Right lobe of liver (tissue), 6 donors: ENCODE measurements around the gene TMPRSS11F. TPM values are rescaled to one million over a fixed set of nuclear protein-coding genes. Genes with fewer than 3 reads are reported as not detected.
"Not testable (repeated sequence)": the region's sequence is repeated elsewhere in the genome, so short reads cannot be mapped to it uniquely, and the experiment has no call there.

Experiments
- ATAC-seq, 4 donors: fragments of 200-7000 bp; cut with Tn5 transposase; one replicate each; pipeline ENCODE4 v1.9.1; 2020; ENCODE audit warnings: mild to moderate bottlenecking in 4 of 4, moderate library complexity in 4 of 4
- DNase-seq, 3 donors: peaks; one replicate each; pipeline ENCODE4 v3.0.0-alpha.2; 2020
- H3K27ac ChIP-seq, 3 donors: fragments of 200-600 bp; one replicate each; pipeline ENCODE4 v1.8.0; 2022
- H3K27me3 ChIP-seq, 2 donors: fragments of 200-600 bp; one replicate each; pipeline ENCODE4 v1.8.0; 2022
- H3K36me3 ChIP-seq, 4 donors: fragments of 200-600 bp; sonication (generic) in 1 of 4; one replicate each; pipeline versions ENCODE4 v1.5.1 to v1.8.0; 2017 to 2022; ENCODE audit warnings: control low read depth in 1 of 4
- H3K4me1 ChIP-seq, 4 donors: fragments of 200-600 bp; sonication (generic) in 1 of 4; one replicate each; pipeline versions ENCODE4 v1.5.1 to v1.8.0; 2017 to 2022; ENCODE audit warnings: control low read depth in 1 of 4
- H3K4me3 ChIP-seq, 3 donors: fragments of 200-600 bp; one replicate each; pipeline ENCODE4 v1.8.0; 2022
- H3K9me3 ChIP-seq, 4 donors: fragments of 200-600 bp; sonication (generic) in 1 of 4; one replicate each; pipeline versions ENCODE4 v1.5.1 to v1.8.0; 2017 to 2022; ENCODE audit warnings: control low read depth in 1 of 4
- POLR2A ChIP-seq: fragments of 450-650 bp; IDR thresholded peaks from one replicate; pipeline ENCODE4 v1.6.1; 2017; ENCODE audit warnings: antibody characterized with exemption, mild to moderate bottlenecking
- WGBS: methylation state at CpG from one replicate; pipeline ENCODE4 v1.1.6; 2018; ENCODE audit warnings: low coverage, low lambda C conversion rate; ENCODE audit not compliant: insufficient coverage; ENCODE audit errors: missing lambda C conversion rate; 5-methylcytosine and 5-hydroxymethylcytosine counted together
- intact Hi-C, 2 donors: fragments of 100-400 bp; cut with DNase I; formaldehyde crosslinking; loops; one replicate each; pipeline versions ENCODE4 v1.11.2 to v1.14.1; 2022
- long read RNA-seq: library from polyadenylated mRNA; unstranded; transcript quantifications from one replicate; pipeline ENCODE4 v2.0.0, GENCODE V29; 2019
- total RNA-seq, 6 experiments: library from RNA; depleted of rRNA in 2 of 6; stranded (reverse); fragments of >200 nt in 2 of 6; fragmentation: NEBNext Ultra II Directional in 3 of 6; extraction: Animal tissue kit (Norgen Biotek cat#: 25700) in 3 of 6; gene quantifications; one replicate each; pipeline versions ENCODE4 v1.1.0 to v1.2.4, GENCODE V29; 2016 to 2023
- TF ChIP-seq, protein P1 (sequence below), 4 donors: fragments of 200-600 bp in 3 of 4; fragments of 450-650 bp in 1 of 4; IDR thresholded peaks; one replicate each; pipeline versions ENCODE4 v1.5.1 to v1.8.0; 2016 to 2022; ENCODE audit warnings: antibody characterized with exemption in 4 of 4, mild to moderate bottlenecking in 2 of 4
- donor health status: DM: no; HTN: yes; CAD: no.
- donor health status: DM: no; HTN: no; CAD: no.
- donor health status: DM: no; HTN: no; CAD: no.
- donor health status: DM: no; HTN: yes; CAD: no.
- donor health status: DM: no; HTN: yes; CAD: no.

TMPRSS11F gene
- total RNA-seq, result under 1 TPM in 1 of 6 experiments, not detected in 5; 0.12 TPM
- long read RNA-seq, result 0 reads

DNA sequence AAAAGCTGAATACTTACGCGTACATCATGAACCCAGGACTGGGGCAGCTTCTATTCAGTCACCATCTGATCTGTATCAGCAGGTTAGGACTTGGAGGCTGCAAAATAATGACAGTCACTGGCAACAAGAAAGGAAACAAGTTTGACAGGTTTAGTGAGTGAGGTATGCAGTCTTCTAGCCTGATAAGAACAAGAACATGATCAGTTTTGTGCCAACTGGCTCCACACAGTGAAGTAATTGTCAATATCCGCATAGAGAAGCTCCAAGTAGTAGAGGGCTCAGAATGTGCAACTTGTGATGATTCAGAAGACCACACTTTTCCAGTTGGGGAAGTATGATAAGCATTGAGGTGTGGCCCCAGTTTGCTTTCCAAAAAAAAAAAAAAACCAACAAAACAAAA is at the start of gene TMPRSS11F:
TSS of gene TMPRSS11F (minus strand) at position 77 of the 400 bp plus-strand sequence. CDS start at position 28, 49 bp downstream.
- DNase-seq, result no peak
- no peaks in the 10 kb centered on the region for H3K9me3 ChIP-seq
- H3K4me3 ChIP-seq, result no peak within 1 kb of the TSS
- intact Hi-C loops, result no loop called here
- no peaks in the 10 kb centered on the region for H3K36me3 ChIP-seq
- ATAC-seq, result peak in 1 of 4 donors; percentile 28
- no peak for TF ChIP-seq POLR2A
- TF ChIP-seq, protein P1, sequence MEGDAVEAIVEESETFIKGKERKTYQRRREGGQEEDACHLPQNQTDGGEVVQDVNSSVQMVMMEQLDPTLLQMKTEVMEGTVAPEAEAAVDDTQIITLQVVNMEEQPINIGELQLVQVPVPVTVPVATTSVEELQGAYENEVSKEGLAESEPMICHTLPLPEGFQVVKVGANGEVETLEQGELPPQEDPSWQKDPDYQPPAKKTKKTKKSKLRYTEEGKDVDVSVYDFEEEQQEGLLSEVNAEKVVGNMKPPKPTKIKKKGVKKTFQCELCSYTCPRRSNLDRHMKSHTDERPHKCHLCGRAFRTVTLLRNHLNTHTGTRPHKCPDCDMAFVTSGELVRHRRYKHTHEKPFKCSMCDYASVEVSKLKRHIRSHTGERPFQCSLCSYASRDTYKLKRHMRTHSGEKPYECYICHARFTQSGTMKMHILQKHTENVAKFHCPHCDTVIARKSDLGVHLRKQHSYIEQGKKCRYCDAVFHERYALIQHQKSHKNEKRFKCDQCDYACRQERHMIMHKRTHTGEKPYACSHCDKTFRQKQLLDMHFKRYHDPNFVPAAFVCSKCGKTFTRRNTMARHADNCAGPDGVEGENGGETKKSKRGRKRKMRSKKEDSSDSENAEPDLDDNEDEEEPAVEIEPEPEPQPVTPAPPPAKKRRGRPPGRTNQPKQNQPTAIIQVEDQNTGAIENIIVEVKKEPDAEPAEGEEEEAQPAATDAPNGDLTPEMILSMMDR (IDR thresholded peaks at IDR 0.05), result no peak
- H3K4me1 ChIP-seq, result no peaks in the 10 kb centered on the region
- H3K27ac ChIP-seq, result no peak within 1 kb of the TSS
- WGBS, result 39% methylated on average over 3 of the region's 3 CpGs
- no peaks in the 10 kb centered on the region for H3K27me3 ChIP-seq

DNA sequence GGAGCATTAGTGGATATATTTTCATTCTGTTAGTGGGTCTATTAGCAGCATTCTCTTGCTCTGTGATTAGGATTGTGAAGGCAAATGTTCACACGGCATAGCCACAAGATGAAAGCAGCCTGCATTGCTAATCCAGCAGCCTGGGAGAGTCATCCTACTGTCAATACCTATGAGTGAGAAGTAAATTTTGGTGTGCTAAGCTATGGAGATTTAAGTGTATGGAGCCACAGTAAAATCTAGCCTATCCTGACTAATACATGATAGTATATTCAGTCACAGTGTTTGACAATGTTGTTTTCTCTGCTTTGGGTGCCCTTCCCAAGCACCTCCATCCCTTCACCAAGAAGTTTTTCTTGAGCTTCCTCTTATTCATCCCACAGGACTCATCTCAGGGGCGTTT is 47.2 kb upstream of the TMPRSS11F start:
- Histone ChIP-seq H3K9me3 (no peaks in the 10 kb centered on the region), H3K27ac (no peak overlapping the region), H3K36me3 (no peaks in the 10 kb centered on the region), H3K4me1 (no peaks in the 10 kb centered on the region), H3K4me3 (no peak overlapping the region), H3K27me3 (no peaks in the 10 kb centered on the region)
- ATAC-seq (no peak), DNase-seq (no peak)
- no peak for TF ChIP-seq POLR2A
- TF ChIP-seq, protein P1 (IDR thresholded peaks at IDR 0.05), result no peak
- intact Hi-C loops, result no loop called here
- 56% methylated on average over 2 of the region's 2 CpGs for WGBS

DNA sequence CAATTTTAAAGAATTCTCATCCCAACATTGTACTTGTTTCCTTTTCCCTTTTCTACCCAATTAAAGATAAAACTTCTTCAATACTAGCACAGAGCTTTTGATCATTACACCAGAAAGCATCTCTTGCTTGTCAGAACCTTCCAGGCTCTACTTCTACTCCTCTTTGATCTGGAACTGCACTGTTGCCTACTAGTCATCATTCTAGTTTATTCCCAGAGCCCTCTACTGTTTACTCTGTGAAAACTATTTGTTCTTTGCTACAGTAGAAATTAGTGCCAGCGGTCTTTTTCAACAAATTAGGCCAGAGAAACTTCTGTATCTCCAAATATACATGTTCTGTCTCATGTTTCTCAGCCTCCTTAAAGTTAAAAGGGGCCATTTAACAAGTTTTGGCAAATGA is 46.8 kb upstream of the TMPRSS11F start:
- no peak for DNase-seq
- no peak overlapping the region for H3K27ac ChIP-seq
- H3K36me3 ChIP-seq, result no peaks in the 10 kb centered on the region
- intact Hi-C loops, result no loop called here
- H3K27me3 ChIP-seq, result no peaks in the 10 kb centered on the region
- H3K9me3 ChIP-seq, result no peaks in the 10 kb centered on the region
- 13% methylated on average over 1 of the region's 1 CpG for WGBS
- ATAC-seq, result no peak
- no peaks in the 10 kb centered on the region for H3K4me1 ChIP-seq
- TF ChIP-seq POLR2A, result no peak
- TF ChIP-seq, protein P1 (IDR thresholded peaks at IDR 0.05), result no peak
- no peak overlapping the region for H3K4me3 ChIP-seq

DNA sequence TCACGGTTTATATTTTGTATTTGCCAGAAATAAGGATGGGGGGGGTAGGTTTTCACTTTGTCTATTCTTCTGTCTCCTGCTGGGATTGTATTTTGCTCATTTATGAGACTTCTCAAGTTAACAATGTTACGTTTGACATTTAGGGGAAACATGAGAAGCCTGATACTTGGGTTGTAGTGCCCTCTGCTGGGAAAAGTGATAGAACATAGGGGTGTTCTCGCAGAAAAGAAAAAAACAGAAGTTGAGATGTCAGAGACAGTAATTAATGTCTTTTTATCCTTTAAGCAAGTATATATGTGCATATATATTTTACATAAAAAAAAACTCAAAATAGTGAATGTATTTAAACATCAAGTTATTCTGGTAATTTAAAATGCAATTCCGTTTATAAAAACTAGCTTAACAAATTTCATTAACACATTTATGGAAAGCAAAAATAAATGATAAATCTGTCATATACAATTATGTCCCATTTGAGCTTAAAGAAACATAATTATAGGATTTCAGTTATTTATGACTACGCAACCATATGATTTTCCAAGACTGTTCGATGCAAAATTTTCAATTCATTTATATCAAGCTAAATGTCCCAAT is 46.0 kb upstream of the TMPRSS11F start:
- no peak overlapping the region for H3K27ac ChIP-seq
- DNase-seq (no peak), ATAC-seq (peak; percentile 60 to 66 (median 63))
- intact Hi-C loops, result no loop called here
- no peaks in the 10 kb centered on the region for H3K36me3 ChIP-seq
- no peak overlapping the region for H3K4me3 ChIP-seq
- no peaks in the 10 kb centered on the region for H3K4me1 ChIP-seq
- no peaks in the 10 kb centered on the region for H3K27me3 ChIP-seq
- TF ChIP-seq, protein P1 (IDR thresholded peaks at IDR 0.05), result peak; percentile 41 to 67 (median 59)
- no peak for TF ChIP-seq POLR2A
- no peaks in the 10 kb centered on the region for H3K9me3 ChIP-seq
- WGBS, result 23% methylated on average over 6 of the region's 6 CpGs

DNA sequence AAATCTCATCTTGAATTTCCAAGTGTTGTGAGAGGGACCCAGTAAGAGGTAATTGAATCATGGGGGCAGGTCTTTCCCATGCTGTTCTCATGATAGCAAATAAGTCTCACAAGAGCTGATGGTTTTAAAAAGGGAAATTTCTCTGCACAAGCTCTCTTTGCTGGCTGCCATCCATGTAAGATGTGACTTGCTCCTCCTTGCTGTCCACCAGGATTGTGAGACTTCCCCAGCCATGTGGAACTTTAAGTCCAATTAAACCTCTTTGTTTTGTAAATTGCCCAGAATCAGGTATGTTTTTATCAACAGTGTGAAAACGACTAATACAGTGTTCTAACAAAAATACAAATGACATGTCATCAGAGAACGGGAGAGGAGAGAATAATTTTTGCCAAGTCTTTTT is 44.7 kb upstream of the TMPRSS11F start:
- ATAC-seq, H3K27me3 ChIP-seq, H3K36me3 ChIP-seq, H3K4me1 ChIP-seq, H3K27ac ChIP-seq, H3K4me3 ChIP-seq, H3K9me3 ChIP-seq, intact Hi-C loops, DNase-seq: not testable (repeated sequence)
- WGBS, result 33% methylated on average over 2 of the region's 2 CpGs

DNA sequence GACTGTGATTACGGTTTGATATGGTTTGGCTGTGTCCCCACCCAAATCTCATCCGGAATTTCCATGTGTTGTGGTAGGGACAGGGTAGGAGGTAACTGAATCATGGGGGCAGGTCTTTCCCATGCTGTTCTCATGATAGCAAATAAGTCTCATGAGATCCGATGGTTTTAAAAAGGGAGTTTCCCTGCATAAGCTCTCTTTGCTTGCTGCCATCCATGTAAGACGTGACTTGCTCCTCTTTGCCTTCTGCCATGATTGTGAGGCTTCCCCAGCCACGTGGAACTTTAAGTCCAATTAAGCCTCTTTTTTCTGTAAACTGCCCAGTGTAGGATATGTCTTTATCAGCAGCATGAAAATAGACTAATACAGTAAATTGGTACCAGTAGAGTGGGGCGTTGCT is 42.5 kb upstream of the TMPRSS11F start:
- H3K27ac ChIP-seq, DNase-seq, H3K4me1 ChIP-seq, H3K27me3 ChIP-seq, H3K36me3 ChIP-seq, H3K9me3 ChIP-seq, H3K4me3 ChIP-seq, intact Hi-C loops, ATAC-seq: not testable (repeated sequence)
- WGBS, result 67% methylated on average over 6 of the region's 6 CpGs
